Measurements from ENCODE around the gene CTNNAL1.

- no peak for TF ChIP-seq CTCF (conservative IDR thresholded peaks at IDR 0.05 in 1 of 2, IDR thresholded peaks at IDR 0.05 in 1 of 2; ENCODE audit: extremely low read depth in 1 of 2, insufficient read depth in 1 of 2, low read depth in 1 of 2, low read length in 2 of 2)
- TF ChIP-seq EZH2 (IDR thresholded peaks at IDR 0.05; ENCODE audit: borderline replicate concordance, low read length), result no peak
Measured at GRCh38 chr9:109040571-109040970, 27.3 kb upstream of the CTNNAL1 start.
